OCI-LY7 (cell line): ENCODE data around the gene ADCY7. TPM values are rescaled to one million over a fixed set of nuclear protein-coding genes. Genes with fewer than 3 reads are reported as not detected.

Experiments used
- BruUV-seq: library from RNA; stranded (reverse); fragments of 400-500 nt; replicated peaks from 2 replicates; lab custom pipeline; 2021; lab: Mats Ljungman, UMichigan
- CTCF ChIA-PET: fragments of 300-600 bp; sonication (Branson Sonifier 250); formaldehyde crosslinking; loops from one replicate; lab custom pipeline; 2022; ENCODE audit warnings: antibody characterized with exemption; ENCODE audit not compliant: unreplicated experiment; lab: Charles Lee
- POLR2A ChIA-PET: fragments of 300-600 bp; sonication (Branson Sonifier 250); formaldehyde crosslinking; loops from one replicate; lab custom pipeline; 2022; ENCODE audit warnings: antibody characterized with exemption; lab: Charles Lee
- DNase-seq: peaks from one replicate; pipeline ENCODE4 v3.0.0-alpha.2; 2015; ENCODE audit warnings: low spot score
- H2AFZ ChIP-seq: fragments of 200-600 bp; sonication (generic), shearing (Covaris generic); 2 replicates; pipeline ENCODE4 v1.6.1; 2014; ENCODE audit warnings: mild to moderate bottlenecking, antibody characterized with exemption, low read length, moderate library complexity
- H3K27ac ChIP-seq: fragments of 200-600 bp; sonication (generic); 2 replicates; pipeline ENCODE4 v1.5.1; 2014; ENCODE audit warnings: mixed run types, low read depth, mild to moderate bottlenecking, moderate library complexity, low read length, inconsistent platforms; ENCODE audit not compliant: poor library complexity, severe bottlenecking
- H3K36me3 ChIP-seq: fragments of 200-600 bp; sonication (generic); 2 replicates; pipeline ENCODE4 v1.6.1; 2014; ENCODE audit warnings: mild to moderate bottlenecking, antibody characterized with exemption, low read length, moderate library complexity, mixed read lengths; ENCODE audit not compliant: insufficient read depth
- H3K4me1 ChIP-seq: fragments of 200-600 bp; sonication (generic); 2 replicates; pipeline ENCODE4 v1.5.1; 2014; ENCODE audit warnings: mild to moderate bottlenecking, low read length; ENCODE audit not compliant: insufficient read depth, poor library complexity, severe bottlenecking
- H3K4me2 ChIP-seq: fragments of 200-600 bp; sonication (generic); 2 replicates; pipeline ENCODE4 v1.6.1; 2014; ENCODE audit warnings: mild to moderate bottlenecking, low read length
- H3K4me3 ChIP-seq: fragments of 200-600 bp; sonication (generic); 2 replicates; pipeline ENCODE4 v1.5.1; 2014; ENCODE audit warnings: mild to moderate bottlenecking, low read depth, low read length; ENCODE audit not compliant: poor library complexity, severe bottlenecking
- H3K79me2 ChIP-seq: fragments of 200-600 bp; sonication (generic); 2 replicates; pipeline ENCODE4 v1.6.1; 2016; ENCODE audit warnings: low read depth, mild to moderate bottlenecking, low read length, moderate library complexity, mixed read lengths; ENCODE audit not compliant: insufficient read depth
- H3K9me2 ChIP-seq: fragments of 200-600 bp; sonication (generic); 2 replicates; pipeline ENCODE4 v1.6.1; 2016; ENCODE audit warnings: mild to moderate bottlenecking, low read length, mixed read lengths; ENCODE audit not compliant: insufficient read depth
- H3K9me3 ChIP-seq: fragments of 200-600 bp; sonication (generic); 2 replicates; pipeline ENCODE4 v1.6.1; 2014; ENCODE audit warnings: mild to moderate bottlenecking, mixed run types, low read length, mixed read lengths
- H4K20me1 ChIP-seq: fragments of 200-600 bp; sonication (generic); 2 replicates; pipeline ENCODE4 v1.6.1; 2014; ENCODE audit warnings: mild to moderate bottlenecking, antibody characterized with exemption, low read length, moderate library complexity, mixed read lengths; ENCODE audit not compliant: insufficient read depth
- EZH2phosphoT487 ChIP-seq: fragments of 200-600 bp; sonication (generic); IDR thresholded peaks from 2 replicates; pipeline ENCODE4 v1.6.1; 2018; ENCODE audit warnings: low read depth, borderline replicate concordance, mild to moderate bottlenecking, mixed run types, antibody characterized with exemption, low read length, moderate library complexity, mixed read lengths
- intact Hi-C: fragments of 100-400 bp; cut with micrococcal nuclease; formaldehyde crosslinking; loops from one replicate; pipeline ENCODE4 v1.10.0; 2022; ENCODE audit not compliant: unreplicated experiment
- total RNA-seq, 2 experiments: library from RNA; depleted of rRNA in 1 of 2; stranded (reverse); fragments of >200 nt in 1 of 2; shearing (Covaris generic) in 1 of 2; gene quantifications; 2 replicates each; pipeline ENCODE4 v1.2.3, GENCODE V29; 2014 to 2022
- TF ChIP-seq, protein P1 (sequence below): fragments of 200-600 bp; sonication (generic); conservative IDR thresholded peaks from 2 replicates; pipeline ENCODE4 v1.5.1; 2014; ENCODE audit warnings: mild to moderate bottlenecking, antibody characterized with exemption, low read length, moderate library complexity, mixed read lengths

Gene ADCY7
- total RNA-seq, 2 experiments from 2014 or later, result 49.9 to 77.7 TPM

GRCh38 chr16:50335196-50335958, 69.0 kb downstream of the ADCY7 start:
- no peak for DNase-seq
- peaks cover 9% of the 10 kb centered on the region; the same call in 1 of the 2 replicates for H3K79me2 ChIP-seq
- no peaks in the 10 kb centered on the region for H3K9me3 ChIP-seq
- TF ChIP-seq, protein P1, sequence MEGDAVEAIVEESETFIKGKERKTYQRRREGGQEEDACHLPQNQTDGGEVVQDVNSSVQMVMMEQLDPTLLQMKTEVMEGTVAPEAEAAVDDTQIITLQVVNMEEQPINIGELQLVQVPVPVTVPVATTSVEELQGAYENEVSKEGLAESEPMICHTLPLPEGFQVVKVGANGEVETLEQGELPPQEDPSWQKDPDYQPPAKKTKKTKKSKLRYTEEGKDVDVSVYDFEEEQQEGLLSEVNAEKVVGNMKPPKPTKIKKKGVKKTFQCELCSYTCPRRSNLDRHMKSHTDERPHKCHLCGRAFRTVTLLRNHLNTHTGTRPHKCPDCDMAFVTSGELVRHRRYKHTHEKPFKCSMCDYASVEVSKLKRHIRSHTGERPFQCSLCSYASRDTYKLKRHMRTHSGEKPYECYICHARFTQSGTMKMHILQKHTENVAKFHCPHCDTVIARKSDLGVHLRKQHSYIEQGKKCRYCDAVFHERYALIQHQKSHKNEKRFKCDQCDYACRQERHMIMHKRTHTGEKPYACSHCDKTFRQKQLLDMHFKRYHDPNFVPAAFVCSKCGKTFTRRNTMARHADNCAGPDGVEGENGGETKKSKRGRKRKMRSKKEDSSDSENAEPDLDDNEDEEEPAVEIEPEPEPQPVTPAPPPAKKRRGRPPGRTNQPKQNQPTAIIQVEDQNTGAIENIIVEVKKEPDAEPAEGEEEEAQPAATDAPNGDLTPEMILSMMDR, result no peak
- no peak for TF ChIP-seq EZH2phosphoT487
- H4K20me1 ChIP-seq, result no peaks in the 10 kb centered on the region
- H3K27ac ChIP-seq, result no peak overlapping the region
- intact Hi-C loops, result no loop called here
- H3K9me2 ChIP-seq, result no peaks in the 10 kb centered on the region
- ChIA-PET POLR2A (interaction anchor here (0.6 kb wide), 1 partner anchor 157 kb away, joined by 4 read pairs; no protein-coding TSS in a partner anchor), CTCF (no interaction called here)
- no TSS peak for BruUV-seq
- no peak overlapping the region for H2AFZ ChIP-seq
- no peak overlapping the region for H3K4me3 ChIP-seq
- no peaks in the 10 kb centered on the region for H3K4me1 ChIP-seq
- peaks cover 90% of the 10 kb centered on the region for H3K36me3 ChIP-seq
- H3K4me2 ChIP-seq, result no peak overlapping the region

- TF ChIP-seq, protein P1, result no peak
- TF ChIP-seq EZH2phosphoT487, result no peak
- CTCF ChIA-PET, result no interaction called here
Measured at GRCh38 chr16:50336884-50337283, 70.5 kb downstream of the ADCY7 start.

More at GRCh38 chr16:50336884-50337283, 70.5 kb downstream of the ADCY7 start:
- POLR2A ChIA-PET, result interaction anchor here (0.7 to 0.8 kb wide), 2 partner anchors 126 to 407 kb away, joined by 4 to 6 read pairs; no protein-coding TSS in a partner anchor
- H3K4me1 ChIP-seq, result no peaks in the 10 kb centered on the region
- intact Hi-C loops, result no loop called here
- no peaks in the 10 kb centered on the region for H3K9me3 ChIP-seq
- peaks cover 4% of the 10 kb centered on the region; the same call in 1 of the 2 replicates for H3K79me2 ChIP-seq
- H2AFZ ChIP-seq, result no peak overlapping the region
- H3K9me2 ChIP-seq, result no peaks in the 10 kb centered on the region
- H4K20me1 ChIP-seq, result no peaks in the 10 kb centered on the region
- no peak overlapping the region for H3K4me2 ChIP-seq
- peaks cover 91% of the 10 kb centered on the region for H3K36me3 ChIP-seq
- no peak for DNase-seq
- no peak overlapping the region for H3K4me3 ChIP-seq
- no peak overlapping the region for H3K27ac ChIP-seq
- no TSS peak for BruUV-seq
